CD4-positive, alpha-beta T cell treated with Interleukin-2 at 100 ng/mL for 4 hours (primary cell): ENCODE results near the gene DMWD.
"Not testable (repeated sequence)": the region's sequence is repeated elsewhere in the genome, so short reads cannot be mapped to it uniquely, and the experiment has no call there.

Experiments used
- DNase-seq: peaks from one replicate; pipeline ENCODE4 v3.0.0-alpha.2; 2020; ENCODE audit warnings: low spot score

Gene DMWD

DNA sequence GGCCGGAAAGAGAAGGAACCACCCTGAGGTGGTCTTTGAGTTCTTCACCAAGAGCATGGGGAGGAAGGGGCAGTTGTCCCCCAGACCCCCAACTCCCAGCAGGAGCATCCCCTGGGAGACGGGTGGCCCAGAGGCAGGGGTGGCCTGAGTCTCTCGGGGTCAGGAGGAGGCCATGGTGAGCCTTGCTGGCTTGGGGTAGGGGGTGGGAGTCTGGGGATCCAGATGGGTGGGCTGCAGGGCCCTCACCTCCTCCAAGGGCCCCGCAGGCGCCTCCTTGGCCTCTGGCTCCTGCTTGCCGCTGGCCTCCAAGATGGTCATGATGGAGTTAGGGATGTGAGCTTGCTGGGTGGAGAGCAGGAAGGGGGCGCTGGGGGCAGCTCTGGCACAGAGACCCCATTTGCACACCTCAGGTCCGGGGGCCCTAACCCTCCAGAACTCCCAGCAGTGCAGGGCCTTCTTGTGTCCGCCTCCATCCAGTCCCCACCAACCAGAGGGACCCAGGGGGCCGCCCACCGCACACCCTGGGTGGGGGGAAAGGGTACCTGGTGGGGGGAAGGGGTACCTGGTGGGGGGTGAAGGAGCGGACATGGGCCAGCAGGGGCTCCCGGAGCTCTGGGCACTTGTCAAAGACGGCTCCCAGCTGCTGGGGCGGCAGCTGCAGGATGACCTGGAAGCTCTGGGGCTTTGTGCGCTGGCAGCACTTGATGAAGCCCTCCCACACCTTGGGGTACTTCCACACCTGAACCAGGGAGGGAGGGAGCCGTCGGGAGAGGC, 23.8 kb upstream of the DMWD start:
- DNase-seq = no peak

DNA sequence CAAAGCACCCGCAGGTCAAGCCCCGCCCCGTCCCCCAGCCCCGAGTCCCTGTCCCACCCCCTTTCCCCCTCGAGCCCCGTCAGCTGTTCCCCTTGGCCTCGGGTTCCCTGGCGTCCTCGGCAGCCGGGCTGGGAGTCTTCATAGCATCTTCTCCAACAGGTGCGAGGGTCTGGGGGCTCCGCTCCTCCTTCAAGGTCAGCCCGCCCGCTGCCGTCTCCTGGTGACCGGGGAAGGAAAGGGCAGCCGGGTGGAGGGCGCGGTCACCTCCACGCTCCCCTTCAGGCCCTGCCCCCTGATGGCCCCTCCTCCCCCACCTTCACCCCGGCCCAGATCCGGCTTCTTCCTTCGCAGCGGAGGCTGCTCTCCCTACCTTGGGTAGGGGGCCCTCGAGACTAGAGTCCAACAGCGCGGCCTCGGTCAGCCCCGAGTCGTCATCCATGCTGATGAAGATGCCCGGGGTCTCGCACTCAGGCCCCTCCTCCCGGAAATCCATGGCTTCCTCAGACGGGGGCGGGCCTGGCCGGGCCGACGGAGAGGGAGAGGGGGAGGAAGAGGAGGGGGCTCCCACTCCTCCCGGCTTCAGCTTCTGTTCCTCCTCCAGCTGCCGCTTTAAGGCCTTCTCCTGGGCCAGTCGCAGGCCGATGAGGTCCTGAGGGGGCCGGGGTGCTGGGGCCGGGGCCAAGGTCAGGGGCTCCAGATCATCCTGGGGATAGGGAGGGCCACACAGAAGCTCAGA, 23.0 kb upstream of the DMWD start:
- DNase-seq = no peak

DNA sequence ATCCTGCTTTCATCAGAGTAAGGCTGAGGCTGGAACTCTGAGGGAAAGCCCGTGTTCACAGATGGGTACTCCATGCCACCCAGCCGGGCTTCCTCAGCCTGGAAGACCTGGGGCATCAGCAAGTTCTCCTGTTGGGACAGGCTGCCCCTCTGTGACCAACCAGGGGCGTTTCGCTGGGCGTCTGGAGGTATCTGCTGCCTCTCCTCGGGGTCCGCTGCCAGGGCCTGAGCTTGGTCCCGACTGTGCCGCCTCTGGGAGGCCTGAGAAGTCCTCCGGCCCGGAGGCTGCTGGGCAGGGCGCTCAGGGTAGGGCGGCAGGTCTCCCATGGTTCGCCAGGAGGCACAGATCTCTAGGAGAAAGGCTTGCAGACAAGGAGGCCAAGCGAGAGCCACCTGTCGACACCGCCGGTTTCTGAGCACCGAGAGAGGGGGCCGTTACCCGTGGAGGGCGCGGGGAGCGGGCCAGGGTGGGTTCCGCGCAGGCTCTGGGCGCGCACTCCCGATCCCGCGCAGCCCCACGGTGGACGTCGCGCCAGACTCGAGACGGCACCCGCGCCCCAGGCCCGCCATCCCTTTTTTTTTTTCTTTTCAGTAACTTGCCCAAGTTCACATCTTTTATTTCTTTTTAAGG, 22.3 kb upstream of the DMWD start, which contains the start of gene RSPH6A:
RSPH6A (minus strand) TSS at position 458 of the 630 bp plus-strand sequence; CDS start at position 326, 132 bp downstream.
- no peak for DNase-seq

DNA sequence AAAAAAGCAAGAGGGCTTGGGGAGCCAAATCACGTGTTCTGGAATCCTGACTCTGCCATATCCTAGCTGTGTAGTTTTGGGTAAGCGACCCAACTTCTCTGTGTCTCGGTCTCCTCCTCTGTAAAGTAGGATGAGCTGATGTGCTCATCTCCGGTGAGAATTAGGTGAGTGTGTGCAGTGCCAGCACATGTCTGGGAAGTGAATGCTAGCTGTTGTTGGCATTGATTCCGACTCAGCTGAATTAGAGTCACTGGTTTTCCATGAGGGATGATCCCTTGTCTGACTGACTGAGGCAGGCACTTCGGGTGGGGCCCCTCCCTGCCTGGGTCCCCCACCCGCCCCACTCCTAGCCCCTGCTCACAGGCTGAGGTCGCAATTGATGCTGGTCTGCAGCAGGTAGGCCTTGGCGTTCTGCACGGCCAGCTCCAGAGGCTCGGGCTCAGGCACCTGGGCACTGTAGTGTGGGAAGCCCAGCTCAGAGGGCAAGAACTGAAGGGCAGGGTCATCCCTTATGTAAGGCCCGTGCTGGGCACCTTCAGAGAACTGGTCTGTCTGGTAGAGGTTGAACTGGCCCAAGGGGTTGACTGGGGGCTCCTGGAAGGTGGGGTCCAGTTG, 21.6 kb upstream of the DMWD start:
- DNase-seq = no peak

DNA sequence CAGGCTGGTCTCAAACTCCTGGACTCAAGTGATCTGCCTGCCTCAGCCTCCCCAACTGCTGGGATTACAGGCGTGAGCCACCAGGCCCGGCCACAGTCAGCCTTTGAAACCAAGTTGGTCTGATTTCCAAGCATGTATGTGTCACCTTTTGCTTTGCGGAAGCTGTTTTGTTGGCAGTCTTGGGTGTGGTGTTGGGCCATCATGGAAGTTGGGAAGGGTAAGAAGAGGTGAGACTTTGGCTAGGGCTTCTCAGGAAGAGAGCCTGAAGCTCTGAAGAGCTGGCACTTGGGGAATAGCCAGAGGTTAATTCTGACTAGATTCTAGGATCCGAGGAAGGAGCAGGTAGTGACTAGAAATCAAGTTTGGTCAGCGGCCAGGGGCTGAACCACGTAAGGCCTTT, 19.7 kb upstream of the DMWD start:
- DNase-seq = no peak

DNA sequence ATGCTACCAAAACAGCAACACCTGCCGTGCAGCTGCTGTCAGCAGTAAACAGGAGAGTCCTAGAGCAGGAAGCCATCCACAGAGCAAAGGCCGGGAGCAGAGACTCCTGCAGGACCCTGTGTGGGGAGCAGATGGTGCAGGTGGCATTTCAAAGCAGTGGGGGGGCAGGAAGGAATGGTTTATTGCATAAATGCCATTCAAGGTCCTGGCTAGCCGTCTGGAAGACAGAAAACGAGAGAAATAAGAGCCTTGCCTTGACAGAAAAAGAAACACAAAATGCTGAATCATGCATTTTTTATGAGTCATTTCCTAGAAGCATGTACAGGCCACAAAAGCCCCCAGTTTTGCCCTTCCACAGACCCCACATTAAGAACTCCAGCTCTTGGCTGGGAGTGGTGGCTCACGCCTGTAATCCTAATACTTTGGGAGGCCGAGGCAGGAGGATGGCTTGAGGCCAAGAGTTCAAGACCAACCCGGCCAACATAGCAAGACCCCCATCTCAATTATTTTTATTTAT, 17.1 kb upstream of the DMWD start:
- DNase-seq = no peak

DNA sequence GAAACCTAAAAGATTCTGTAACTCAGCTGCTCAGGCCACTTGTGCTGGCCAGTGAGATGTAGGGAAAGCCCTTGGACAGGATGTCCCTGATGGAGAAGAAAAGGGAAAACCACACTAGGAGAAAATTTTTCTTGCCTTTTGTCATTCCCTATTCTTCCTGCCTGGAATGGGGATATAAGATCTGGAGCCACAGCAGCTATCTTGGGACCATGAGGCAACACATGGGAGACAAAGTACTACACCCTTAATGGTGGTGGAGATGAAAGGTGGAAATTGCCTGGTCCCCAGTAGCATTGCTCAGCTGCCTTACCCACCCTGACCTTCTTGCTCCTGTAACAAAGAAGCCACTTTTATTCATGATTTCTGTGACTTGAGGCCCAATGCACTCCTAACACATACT, 13.1 kb upstream of the DMWD start:
- no peak for DNase-seq

DNA sequence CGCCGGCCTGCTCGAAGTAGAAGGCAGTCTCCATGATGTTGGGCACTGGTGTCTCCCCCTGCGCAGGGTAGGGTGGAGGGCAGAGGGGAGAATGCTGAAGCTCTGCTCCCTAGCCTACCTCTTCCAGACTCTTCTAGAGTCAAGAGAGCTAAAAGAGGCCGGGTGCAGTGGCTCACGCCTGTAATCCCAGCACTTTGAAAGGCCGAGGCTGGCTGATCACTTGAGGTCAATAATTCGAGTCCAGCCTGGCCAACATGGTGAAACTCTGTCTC, 12.2 kb upstream of the DMWD start:
- DNase-seq = no peak

DNA sequence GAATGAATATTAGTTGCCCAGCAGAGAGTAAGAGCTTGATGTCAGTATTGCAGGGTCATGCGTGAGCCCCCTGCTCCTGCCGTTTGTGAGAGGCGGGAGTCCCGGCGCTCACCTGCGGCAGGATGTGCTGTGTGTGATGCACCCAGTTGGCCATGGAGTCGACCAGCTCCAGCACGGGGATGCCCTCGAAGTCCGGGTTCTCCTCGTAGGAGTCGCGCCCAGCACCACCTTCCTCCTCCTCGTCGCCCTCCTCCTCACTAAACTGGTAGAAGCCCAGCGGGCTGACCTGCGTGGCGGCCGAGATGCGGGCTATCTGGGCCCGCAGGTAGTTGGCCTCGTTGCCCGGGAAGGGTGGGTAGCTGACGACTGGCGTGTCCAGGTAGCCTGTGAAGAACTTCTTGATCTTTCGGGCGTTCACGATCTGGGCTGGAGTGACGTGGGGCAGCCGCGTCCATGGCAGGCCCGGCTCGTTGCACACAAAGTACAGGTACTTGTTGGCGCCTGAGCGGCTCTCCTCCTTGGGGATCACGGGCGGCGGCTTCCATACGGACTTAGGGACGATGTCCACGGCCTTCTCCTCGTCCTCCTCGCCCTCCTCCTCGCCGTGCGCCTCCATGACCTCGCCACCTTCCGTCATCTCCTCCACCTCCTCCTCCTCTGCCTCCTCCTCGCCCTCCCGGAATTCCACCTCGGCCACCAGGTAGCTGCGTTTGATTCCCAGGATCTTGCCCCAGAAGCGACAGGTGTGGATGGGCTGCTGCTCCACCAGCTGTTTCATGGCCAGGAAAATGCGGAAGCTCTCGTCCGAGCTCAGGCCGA, 11.7 kb upstream of the DMWD start:
- DNase-seq = no peak

DNA sequence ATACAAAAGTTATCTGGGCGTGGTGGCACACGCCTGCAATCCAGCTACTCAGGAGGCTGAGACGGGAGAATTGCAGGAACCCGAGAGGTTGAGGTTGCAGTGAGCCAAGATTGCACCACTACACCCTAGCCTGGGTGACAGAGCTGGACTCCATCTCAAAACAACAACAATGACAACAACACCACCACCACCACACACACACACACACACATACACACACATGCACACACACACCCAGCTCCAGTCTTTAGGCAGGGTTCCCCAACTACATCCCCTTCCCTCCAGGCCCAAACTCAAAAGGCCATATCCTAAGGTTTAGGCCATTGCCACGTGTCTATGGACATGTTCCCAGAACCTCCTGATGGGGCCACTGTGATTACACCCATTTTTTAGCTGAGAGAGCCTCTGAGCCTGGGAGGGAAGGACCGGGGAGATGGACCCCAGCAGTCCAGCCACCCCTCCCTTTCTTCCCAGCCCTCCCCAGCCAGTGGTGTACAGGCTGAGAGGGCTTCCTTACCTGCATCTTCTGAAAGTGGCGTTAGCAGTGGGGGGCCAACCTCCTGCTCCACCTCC, 9.0 kb upstream of the DMWD start:
- no peak for DNase-seq

DNA sequence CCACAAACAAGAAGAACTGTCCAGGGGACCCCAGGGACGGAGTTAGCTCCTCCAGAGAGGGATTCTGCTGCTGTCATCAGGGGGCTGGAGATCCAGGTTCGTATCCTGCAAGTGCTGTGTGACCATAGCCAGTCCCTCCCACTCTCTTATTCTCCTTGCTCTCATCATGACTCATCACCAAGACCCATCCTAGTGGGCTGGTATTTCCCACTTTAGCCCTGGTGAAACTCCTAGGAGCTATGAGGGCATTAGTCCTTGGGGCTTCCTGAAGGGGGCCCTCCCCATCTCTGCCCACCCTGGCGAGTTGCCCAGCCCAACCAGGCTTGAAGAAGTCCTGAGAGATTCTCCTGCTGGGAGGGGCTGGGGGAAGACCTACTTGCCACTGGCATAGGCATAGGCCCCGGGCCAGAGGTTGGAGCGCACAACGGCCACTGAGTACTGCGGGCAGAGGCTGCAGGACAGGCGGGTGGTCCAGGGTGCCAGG, 7.5 kb upstream of the DMWD start:
- DNase-seq = no peak

DNA sequence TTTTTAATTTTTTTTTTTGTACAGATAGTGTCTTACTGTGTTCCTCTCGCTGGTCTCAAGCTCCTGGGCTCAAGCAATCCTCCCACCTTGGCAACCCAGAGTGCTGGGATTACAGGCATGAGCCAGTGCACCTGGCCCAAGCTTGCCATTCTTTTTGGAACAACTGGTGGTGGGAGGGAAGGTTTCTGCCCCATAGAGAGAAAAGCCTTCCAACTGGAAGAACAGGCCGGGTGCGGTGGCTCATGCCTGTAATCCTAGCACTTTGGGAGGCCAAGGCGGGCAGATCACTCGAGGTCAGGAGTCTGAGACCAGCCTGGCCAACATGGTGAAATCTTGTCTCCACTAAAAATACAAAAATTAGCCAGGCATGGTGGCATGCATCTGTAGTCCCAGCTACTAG, 6.9 kb upstream of the DMWD start:
- not testable (repeated sequence) for DNase-seq

DNA sequence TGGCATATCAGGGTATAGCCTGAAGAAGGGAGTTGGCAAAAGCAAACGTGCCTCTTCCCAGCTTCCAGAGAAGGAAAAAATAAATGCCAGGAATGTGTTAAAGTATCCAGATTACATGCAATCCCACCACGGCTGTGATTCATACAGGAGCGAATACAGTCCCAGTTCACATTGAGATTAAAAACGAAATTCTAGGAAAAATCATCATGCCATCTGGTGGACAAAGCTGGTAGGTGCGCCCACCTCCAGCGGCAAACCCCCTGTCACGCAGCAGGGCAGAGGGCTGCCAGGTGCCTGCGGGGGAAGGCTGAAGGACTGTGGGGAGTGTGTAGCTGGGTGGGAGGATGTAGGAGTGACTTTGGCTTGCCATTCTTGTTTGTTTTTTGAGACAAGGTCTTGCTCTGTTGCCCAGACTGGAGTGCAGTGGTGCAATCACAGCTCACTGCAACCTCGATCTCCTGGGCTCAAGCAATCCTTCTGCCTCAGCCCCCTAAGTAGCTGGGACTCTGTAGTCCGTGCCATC, 6.4 kb upstream of the DMWD start:
- DNase-seq = peak; percentile 68

DNA sequence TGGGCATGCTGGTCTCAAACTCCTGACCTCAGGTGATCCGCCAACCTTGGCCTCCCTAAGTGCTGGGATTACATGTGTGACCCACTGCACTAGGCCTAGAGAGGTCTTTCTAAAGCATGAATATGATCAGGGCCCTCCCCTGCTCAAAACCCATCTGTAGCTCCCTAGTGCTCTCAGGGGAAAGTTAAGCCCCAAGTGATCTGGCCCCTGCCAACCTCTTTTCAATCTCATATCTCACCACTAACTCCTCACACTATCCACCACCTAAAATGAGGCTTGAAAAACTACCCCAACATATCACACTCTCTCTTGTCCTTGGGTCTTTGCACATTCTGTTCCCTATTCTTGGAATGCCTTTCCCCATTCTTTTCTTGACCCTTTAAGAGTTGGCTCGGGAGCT, 2.0 kb upstream of the DMWD start:
- DNase-seq = no peak

DNA sequence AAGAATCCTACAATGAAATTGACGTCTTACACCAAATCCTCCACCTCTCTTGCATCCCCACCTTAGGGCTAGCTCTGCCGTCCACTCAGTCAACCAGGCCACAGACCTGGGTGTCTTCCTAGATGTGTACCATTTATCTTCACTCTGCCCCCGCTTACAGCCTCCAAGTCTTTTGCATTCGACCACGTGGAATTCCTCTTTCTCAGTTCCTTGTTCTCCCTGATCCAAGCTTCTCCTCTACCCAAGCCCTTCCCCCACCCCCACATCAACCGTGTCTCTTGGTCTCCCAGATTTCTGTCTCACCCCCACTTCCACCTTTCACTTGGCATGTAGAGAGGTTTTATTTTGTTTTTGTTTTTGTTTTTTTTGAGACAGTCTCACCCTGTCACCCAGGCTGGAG, 1.2 kb upstream of the DMWD start:
- no peak for DNase-seq

DNA sequence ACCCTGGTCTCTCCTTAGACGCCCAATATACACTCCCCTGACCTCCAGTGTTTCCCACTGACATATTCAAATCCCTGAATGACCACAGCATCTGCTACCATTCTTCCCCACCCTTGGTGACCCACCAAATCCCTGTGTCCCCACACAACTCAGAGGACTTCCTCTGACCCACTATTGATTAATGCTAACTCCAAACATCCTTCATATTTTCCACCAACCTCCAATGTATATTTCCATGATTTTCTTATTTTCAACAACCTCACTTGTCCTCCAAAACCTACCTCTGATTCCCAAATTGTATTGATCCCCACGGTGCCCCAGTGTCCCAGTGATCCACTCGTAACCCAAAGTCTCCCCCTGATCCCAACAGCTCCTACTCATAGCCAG, 526 bp upstream of the DMWD start:
- DNase-seq = no peak

DNA sequence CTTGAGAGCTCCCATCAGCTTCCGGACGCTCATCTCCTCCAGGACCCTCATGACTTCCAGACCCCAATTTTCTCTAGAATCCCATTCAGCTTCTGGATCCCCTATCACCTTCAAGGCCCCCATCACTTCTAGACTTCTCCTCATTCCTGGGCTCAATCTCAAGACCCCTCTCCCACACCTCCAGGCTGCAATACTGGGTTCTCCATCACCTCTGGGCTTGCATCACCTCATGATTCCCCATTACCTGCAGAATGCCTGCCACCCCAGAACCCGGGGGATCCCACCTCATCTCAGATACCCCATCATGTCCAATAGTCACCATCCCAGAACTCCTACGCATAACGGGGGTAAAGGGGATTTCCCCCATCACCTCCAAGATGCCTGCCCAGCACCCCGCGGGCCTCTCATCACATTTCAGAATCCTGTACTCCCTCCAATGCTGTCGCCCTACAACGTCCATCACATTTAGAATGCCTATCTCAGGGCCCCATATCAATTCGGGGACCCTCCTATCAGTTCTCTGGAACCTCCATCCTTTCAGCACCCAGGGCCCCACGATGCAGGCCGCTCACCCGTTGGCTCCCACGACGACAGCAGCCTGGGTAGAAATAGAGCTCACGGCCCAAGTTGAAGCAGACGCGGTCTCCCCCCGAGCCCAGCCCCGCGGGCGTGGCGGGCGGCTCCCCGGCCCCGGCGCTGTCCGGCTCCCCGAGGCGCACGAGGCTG, 738 bp downstream of the DMWD start:
- peak; percentile 4 for DNase-seq

DNA sequence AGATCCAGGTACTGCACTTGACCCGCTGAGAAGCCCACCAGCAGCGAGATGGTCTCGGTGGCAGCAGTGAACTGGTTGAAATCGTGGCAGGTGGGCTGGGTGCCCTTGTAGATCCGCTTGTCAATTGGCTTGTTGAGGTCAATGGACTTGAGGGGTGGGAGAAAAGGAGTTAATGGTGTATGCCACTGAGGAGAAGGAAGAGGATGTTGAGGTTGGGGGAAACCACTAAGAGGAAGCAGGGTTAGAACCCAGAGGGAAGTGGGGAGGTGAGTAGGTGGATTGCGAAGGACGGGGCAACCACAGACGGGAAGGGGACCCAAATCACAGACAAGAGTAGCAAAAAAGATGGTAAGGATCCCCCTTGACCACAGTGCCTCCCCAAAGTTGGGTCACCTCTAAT, 1.7 kb downstream of the DMWD start:
- DNase-seq = peak; percentile 49

DNA sequence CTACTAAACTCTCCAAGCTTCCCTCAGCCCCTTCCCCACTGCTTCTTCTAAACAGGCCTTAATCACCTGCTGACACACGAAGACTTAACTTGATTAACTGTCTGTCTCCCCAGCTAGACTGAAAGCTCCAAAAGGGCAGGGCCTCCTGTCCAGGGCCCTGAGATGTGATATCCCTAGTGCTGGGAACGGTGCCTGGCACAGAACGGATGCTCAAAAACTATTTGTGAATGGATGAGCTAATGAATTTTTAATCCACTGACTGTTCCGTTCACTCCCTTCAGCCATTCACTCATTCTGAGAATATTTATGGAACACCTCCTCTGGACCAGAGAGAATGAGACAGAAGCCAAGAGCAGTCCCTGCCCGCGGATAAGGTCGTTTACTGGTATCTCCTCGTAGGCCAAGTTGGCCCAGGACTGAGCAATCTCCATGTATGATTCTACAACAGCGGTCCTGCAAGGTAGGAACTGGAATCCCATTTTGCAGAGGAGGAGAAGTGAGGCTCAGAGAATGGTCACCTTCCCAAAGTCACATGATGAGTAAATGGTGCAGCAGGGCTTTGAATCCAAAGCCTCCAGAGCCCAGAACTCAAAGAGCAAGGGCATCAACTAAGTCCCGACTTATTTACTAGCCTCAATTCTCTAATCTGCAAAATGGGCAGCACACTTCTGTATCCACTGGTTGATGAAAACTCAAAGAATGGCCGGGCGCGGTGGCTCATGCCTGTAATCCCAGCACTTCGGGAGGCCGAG, 3.4 kb downstream of the DMWD start:
- DNase-seq = no peak

DNA sequence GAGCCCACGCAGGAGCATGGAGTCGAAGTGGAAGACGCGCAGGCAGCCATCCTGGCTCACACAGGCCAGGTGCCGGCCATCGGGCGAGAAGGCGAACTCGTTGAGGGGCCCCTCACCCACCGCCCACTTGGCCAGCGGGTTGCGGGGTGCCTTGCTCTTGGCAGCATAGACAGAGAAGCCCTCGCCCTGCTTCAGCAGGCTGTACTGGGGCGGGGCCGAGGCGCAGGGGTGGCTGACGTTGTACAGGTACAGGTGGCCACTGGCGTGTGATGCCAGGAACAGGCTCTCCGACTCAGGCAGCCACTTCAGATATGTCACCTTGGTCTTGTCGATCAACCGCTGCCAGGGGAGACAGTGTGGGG, 6.1 kb downstream of the DMWD start:
- no peak for DNase-seq
